HEK293T (cell line): ENCODE measurements around the gene VAV1.

Experiments
- BHLHE40 ChIP-seq: fragments of 450-650 bp; IDR thresholded peaks from 2 replicates; pipeline ENCODE4 v1.6.1; 2016; ENCODE audit warnings: mild to moderate bottlenecking, moderate library complexity, borderline replicate concordance
- CTBP1 ChIP-seq: fragments of 450-650 bp; IDR thresholded peaks from 2 replicates; pipeline ENCODE4 v1.6.1; 2016; ENCODE audit warnings: borderline replicate concordance
- FOXK2 ChIP-seq: fragments of 450-650 bp; IDR thresholded peaks from 2 replicates; pipeline ENCODE4 v1.6.1; 2016; ENCODE audit warnings: mild to moderate bottlenecking
- FOXM1 ChIP-seq: fragments of 450-650 bp; IDR thresholded peaks from 2 replicates; pipeline ENCODE4 v1.6.1; 2017; ENCODE audit warnings: mild to moderate bottlenecking, borderline replicate concordance
- HDGF ChIP-seq: fragments of 450-650 bp; IDR thresholded peaks from 2 replicates; pipeline ENCODE4 v1.6.1; 2017; ENCODE audit warnings: antibody characterized with exemption, borderline replicate concordance
- L3MBTL2 ChIP-seq: fragments of 450-650 bp; conservative IDR thresholded peaks from 2 replicates; pipeline ENCODE4 v1.6.1; 2016; ENCODE audit warnings: mild to moderate bottlenecking
- NFRKB ChIP-seq: fragments of 450-650 bp; IDR thresholded peaks from 2 replicates; pipeline ENCODE4 v1.6.1; 2016; ENCODE audit warnings: mild to moderate bottlenecking, moderate library complexity
- PKNOX1 ChIP-seq: fragments of 450-650 bp; IDR thresholded peaks from 2 replicates; pipeline ENCODE4 v1.6.1; 2016
- SP1 ChIP-seq: fragments of 450-650 bp; IDR thresholded peaks from 2 replicates; pipeline ENCODE4 v1.6.1; 2017
- SUZ12 ChIP-seq: fragments of 450-650 bp; IDR thresholded peaks from 2 replicates; pipeline ENCODE4 v1.6.1; 2016; ENCODE audit warnings: mild to moderate bottlenecking
- TARDBP ChIP-seq: fragments of 450-650 bp; IDR thresholded peaks from 2 replicates; pipeline ENCODE4 v1.6.1; 2016
- ZNF384 ChIP-seq: fragments of 450-650 bp; IDR thresholded peaks from 2 replicates; pipeline ENCODE4 v1.6.1; 2016

DNA sequence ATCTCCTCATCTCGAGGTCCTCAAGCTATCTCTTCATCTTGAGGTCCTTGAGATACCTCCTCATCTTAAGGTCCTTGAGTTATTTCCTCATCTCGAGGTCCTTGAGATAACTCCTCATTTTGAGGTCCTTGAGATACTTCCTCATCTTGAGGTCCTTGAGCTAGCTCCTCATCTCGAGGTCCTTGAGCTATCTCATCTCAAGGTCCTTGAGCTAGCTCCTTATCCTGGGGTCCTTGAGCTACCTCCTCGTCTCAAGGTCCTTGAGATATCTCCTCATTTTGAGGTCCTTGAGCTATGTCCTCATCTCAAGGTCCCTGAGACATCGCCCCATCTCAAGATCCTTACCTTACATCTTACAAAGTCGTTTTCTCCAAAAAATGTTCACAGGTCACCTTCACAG is 18.7 kb downstream of the VAV1 start:
- no peak for TF ChIP-seq NFRKB
- TF ChIP-seq FOXM1: no peak
- no peak for TF ChIP-seq SP1
- no peak for TF ChIP-seq TARDBP
- TF ChIP-seq ZNF384: no peak
- TF ChIP-seq CTBP1: no peak
- TF ChIP-seq BHLHE40: no peak
- TF ChIP-seq SUZ12: no peak
- TF ChIP-seq HDGF: no peak
- no peak for TF ChIP-seq PKNOX1
- no peak for TF ChIP-seq FOXK2
- no peak for TF ChIP-seq L3MBTL2
